Psoas muscle (tissue), 8 donors: ENCODE data around the gene CSNK1G1. TPM values are rescaled to one million over a fixed set of nuclear protein-coding genes. Genes with fewer than 3 reads are reported as not detected.

Source experiments
- ATAC-seq, 4 donors: fragments of 200-7000 bp; cut with Tn5 transposase; one replicate each; pipeline ENCODE4 v1.9.1; 2020; ENCODE audit warnings: moderate library complexity in 3 of 4, mild to moderate bottlenecking in 2 of 4
- DNase-seq, 2 donors: peaks; one replicate each; pipeline ENCODE4 v3.0.0-alpha.2; 2020
- H3K27ac ChIP-seq: fragments of 200-600 bp; one replicate; pipeline ENCODE4 v1.8.0; 2022
- H3K27me3 ChIP-seq, 3 donors: fragments of 200-600 bp in 1 of 3; one replicate each; pipeline versions ENCODE4 v1.6.1 to v1.8.0; 2013 to 2022; ENCODE audit warnings: low read length in 2 of 3, mild to moderate bottlenecking in 2 of 3, moderate library complexity in 1 of 3; ENCODE audit not compliant: insufficient read depth in 3 of 3
- H3K36me3 ChIP-seq, 2 donors: fragments of 200-600 bp in 1 of 2; one replicate each; pipeline versions ENCODE4 v1.6.1 to v1.8.0; 2013 to 2022; ENCODE audit warnings: low read depth in 1 of 2, mild to moderate bottlenecking in 1 of 2, moderate library complexity in 1 of 2; ENCODE audit not compliant: insufficient read depth in 1 of 2
- H3K4me1 ChIP-seq: fragments of 200-600 bp; one replicate; pipeline ENCODE4 v1.8.0; 2022
- H3K4me3 ChIP-seq: fragments of 200-600 bp; one replicate; pipeline ENCODE4 v1.8.0; 2022; ENCODE audit warnings: mild to moderate bottlenecking
- H3K9me3 ChIP-seq: fragments of 200-600 bp; one replicate; pipeline ENCODE4 v1.8.0; 2022
- CTCF ChIP-seq: fragments of 200-600 bp; IDR thresholded peaks from one replicate; pipeline ENCODE4 v1.8.0; 2022; ENCODE audit warnings: antibody characterized with exemption
- WGBS, 3 donors: extraction: QIAGEN DNeasy Blood & Tissue Kit; methylation state at CpG; one replicate each; pipeline versions ENCODE4 v1.1.6 to v1.1.7; 2013; 5-methylcytosine and 5-hydroxymethylcytosine counted together
- intact Hi-C, 2 donors: fragments of 100-400 bp; cut with DNase I; formaldehyde crosslinking; loops; one replicate each; pipeline versions ENCODE4 v1.11.0 to v1.14.2; 2022
- polyA plus RNA-seq, 3 donors: library from polyadenylated mRNA; stranded (reverse); fragments of 200-250 nt; gene quantifications; one replicate each; pipeline ENCODE4 v1.2.3, GENCODE V29; 2013
- total RNA-seq, 4 donors: library from RNA; stranded (reverse); fragmentation: NEBNext Ultra II Directional in 2 of 4; extraction: Animal tissue kit (Norgen Biotek cat#: 25700) in 2 of 4; gene quantifications; one replicate each; pipeline versions ENCODE4 v1.2.1 to v1.2.4, GENCODE V29; 2021 to 2023
- donor health status: healthy with polysubstance abuse.
- donor health status: DM: no; HTN: no; CAD: no; lungs with moderate emphysema.
- donor health status: Bipolar disorder and iron deficiency.
- donor health status: healthy.
- donor health status: DM: yes; HTN: yes; CAD: no.
- donor health status: DM: no; HTN: no; CAD: no.
- donor health status: DM: no; HTN: no; CAD: no.
- donor health status: DM: yes; HTN: yes; CAD: no.

Gene CSNK1G1
- total and polyA plus RNA-seq, 7 donors: 1.9 to 9.6 (median 7.1) TPM

GRCh38 chr15:64209680-64210334, 146.2 kb downstream of the CSNK1G1 start:
- no peak for DNase-seq
- no peaks in the 10 kb centered on the region for H3K27me3 ChIP-seq
- peaks cover 0 to 31% of the 10 kb centered on the region in 2 donors for H3K36me3 ChIP-seq
- intact Hi-C loops: loop anchor here in 1 of 2 donors (5.0 kb wide), 2 partner anchors 147 to 472 kb away; partner anchors contain the start of gene CSNK1G1
- no peaks in the 10 kb centered on the region for H3K9me3 ChIP-seq
- no peak for ATAC-seq
- H3K4me1 ChIP-seq: no peaks in the 10 kb centered on the region
- 52 to 59% (median 53%) methylated on average over 3 of the region's 3 CpGs for WGBS, 3 donors
- no peak overlapping the region for H3K27ac ChIP-seq
- TF ChIP-seq CTCF: peak; percentile 35
- no peak overlapping the region for H3K4me3 ChIP-seq

GRCh38 chr15:64205202-64205601, 150.8 kb downstream of the CSNK1G1 start:
- TF ChIP-seq CTCF: no peak
- Histone ChIP-seq H3K36me3 (peaks cover 0 to 54% of the 10 kb centered on the region in 2 donors), H3K27me3 (no peaks in the 10 kb centered on the region), H3K27ac (no peak overlapping the region), H3K4me3 (no peak overlapping the region), H3K9me3 (no peaks in the 10 kb centered on the region), H3K4me1 (no peaks in the 10 kb centered on the region)
- DNase-seq: no peak
- no peak for ATAC-seq
- intact Hi-C loops: loop anchor here in 1 of 2 donors (5.0 kb wide), 2 partner anchors 152 to 477 kb away; partner anchors contain the start of gene CSNK1G1

- Histone ChIP-seq H3K27ac (no peak overlapping the region), H3K4me1 (no peaks in the 10 kb centered on the region), H3K36me3 (peaks cover 6 to 44% of the 10 kb centered on the region in 2 donors), H3K4me3 (no peak overlapping the region), H3K9me3 (no peaks in the 10 kb centered on the region), H3K27me3 (no peaks in the 10 kb centered on the region)
- intact Hi-C loops: no loop called here
- DNase-seq: no peak
- no peak for ATAC-seq
- no peak for TF ChIP-seq CTCF
- 79 to 93% (median 87%) methylated on average over 1 of the region's 1 CpG for WGBS, 3 donors
Observed at GRCh38 chr15:64197425-64197824, 158.5 kb downstream of the CSNK1G1 start.

GRCh38 chr15:64193971-64194370, 162.0 kb downstream of the CSNK1G1 start:
- no peaks in the 10 kb centered on the region for H3K9me3 ChIP-seq
- no peaks in the 10 kb centered on the region for H3K4me1 ChIP-seq
- no peak for ATAC-seq
- TF ChIP-seq CTCF: no peak
- WGBS, 3 donors: 92 to 93% (median 93%) methylated on average over 6 of the region's 6 CpGs
- H3K36me3 ChIP-seq: peaks cover 6 to 22% of the 10 kb centered on the region in 2 donors
- no peak overlapping the region for H3K27ac ChIP-seq
- no peak overlapping the region for H3K4me3 ChIP-seq
- intact Hi-C loops: no loop called here
- H3K27me3 ChIP-seq: no peaks in the 10 kb centered on the region
- DNase-seq: no peak
